AG04449 (cell line): Measurements from ENCODE around the gene WNT6.

Experiments
- CTCF ChIA-PET: fragments of 350-600 bp; formaldehyde crosslinking; extraction: SDS; loops from one replicate; lab custom pipeline; 2021; ENCODE audit warnings: antibody characterized with exemption; lab: Yijun Ruan, JAX
- POLR2A ChIA-PET: fragments of 400-600, 350-600 bp; formaldehyde crosslinking; extraction: SDS; loops from one replicate; lab custom pipeline; 2020; ENCODE audit warnings: antibody characterized with exemption, inconsistent platforms; lab: Yijun Ruan, JAX
- DNase-seq: peaks from one replicate; pipeline ENCODE4 v3.0.0-alpha.2; 2010; ENCODE audit warnings: low read depth, low spot score
- H3K4me3 ChIP-seq: 2 replicates; pipeline ENCODE4 v1.5.1; 2011; ENCODE audit warnings: low read depth, mild to moderate bottlenecking, control low read depth, low read length
- TF ChIP-seq, protein P1 (sequence below): IDR thresholded peaks from one replicate; pipeline ENCODE4 v1.5.1; 2011; ENCODE audit warnings: mild to moderate bottlenecking, moderate library complexity, low read length, control low read depth, inconsistent platforms; ENCODE audit not compliant: insufficient read depth; ENCODE audit errors: missing control alignments

WNT6 gene

DNA sequence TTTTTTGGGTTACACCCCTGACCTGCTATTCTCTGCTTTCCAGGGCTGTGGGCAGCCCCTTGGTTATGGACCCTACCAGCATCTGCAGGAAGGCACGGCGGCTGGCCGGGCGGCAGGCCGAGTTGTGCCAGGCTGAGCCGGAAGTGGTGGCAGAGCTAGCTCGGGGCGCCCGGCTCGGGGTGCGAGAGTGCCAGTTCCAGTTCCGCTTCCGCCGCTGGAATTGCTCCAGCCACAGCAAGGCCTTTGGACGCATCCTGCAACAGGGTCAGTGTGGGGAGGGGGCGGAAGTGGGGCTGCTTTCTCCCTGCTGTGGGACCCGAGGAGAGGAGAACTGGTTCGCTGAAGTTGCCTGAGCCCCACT, 11.4 kb downstream of the WNT6 start:
- TF ChIP-seq, protein P1, sequence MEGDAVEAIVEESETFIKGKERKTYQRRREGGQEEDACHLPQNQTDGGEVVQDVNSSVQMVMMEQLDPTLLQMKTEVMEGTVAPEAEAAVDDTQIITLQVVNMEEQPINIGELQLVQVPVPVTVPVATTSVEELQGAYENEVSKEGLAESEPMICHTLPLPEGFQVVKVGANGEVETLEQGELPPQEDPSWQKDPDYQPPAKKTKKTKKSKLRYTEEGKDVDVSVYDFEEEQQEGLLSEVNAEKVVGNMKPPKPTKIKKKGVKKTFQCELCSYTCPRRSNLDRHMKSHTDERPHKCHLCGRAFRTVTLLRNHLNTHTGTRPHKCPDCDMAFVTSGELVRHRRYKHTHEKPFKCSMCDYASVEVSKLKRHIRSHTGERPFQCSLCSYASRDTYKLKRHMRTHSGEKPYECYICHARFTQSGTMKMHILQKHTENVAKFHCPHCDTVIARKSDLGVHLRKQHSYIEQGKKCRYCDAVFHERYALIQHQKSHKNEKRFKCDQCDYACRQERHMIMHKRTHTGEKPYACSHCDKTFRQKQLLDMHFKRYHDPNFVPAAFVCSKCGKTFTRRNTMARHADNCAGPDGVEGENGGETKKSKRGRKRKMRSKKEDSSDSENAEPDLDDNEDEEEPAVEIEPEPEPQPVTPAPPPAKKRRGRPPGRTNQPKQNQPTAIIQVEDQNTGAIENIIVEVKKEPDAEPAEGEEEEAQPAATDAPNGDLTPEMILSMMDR: no peak
- no peak overlapping the region for H3K4me3 ChIP-seq
- DNase-seq: no peak
- POLR2A ChIA-PET: interaction anchor here (0.7 kb wide), 1 partner anchor 28 kb away, joined by 3 read pairs; no protein-coding TSS in a partner anchor
- CTCF ChIA-PET: interaction anchor here (1.5 kb wide), 1 partner anchor 8 kb away, joined by 9 read pairs; no protein-coding TSS in a partner anchor

DNA sequence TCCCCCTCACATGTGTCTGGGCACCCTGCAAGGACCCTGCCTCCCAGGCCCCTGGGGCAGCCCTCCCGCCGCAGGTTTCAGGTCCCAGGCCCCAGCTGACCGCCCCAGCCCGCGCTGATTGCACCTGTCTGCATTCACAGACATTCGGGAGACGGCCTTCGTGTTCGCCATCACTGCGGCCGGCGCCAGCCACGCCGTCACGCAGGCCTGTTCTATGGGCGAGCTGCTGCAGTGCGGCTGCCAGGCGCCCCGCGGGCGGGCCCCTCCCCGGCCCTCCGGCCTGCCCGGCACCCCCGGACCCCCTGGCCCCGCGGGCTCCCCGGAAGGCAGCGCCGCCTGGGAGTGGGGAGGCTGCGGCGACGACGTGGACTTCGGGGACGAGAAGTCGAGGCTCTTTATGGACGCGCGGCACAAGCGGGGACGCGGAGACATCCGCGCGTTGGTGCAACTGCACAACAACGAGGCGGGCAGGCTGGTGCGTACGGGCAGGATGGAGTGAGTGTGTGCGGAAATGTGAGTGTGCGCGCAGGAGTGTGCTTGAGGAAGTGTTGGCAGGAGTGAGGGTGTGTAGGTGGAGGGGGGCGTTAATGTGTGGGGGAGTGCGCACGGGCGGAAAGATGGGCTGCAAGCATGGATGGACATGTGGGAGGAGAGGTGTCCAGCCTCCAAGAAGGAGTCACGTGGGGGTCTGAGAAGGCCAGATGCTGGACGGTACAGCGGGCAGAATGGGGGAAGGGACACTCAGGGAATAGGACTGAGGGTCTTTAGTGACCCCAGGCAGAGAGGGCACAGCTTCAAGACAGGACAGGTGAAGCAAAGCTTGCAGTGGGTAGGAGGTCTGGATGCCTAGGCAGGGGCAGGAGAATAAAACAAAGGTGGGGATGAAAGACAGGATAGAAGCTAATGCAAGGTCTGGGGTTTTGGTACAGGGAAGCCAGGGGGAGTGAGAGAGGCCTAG, 12.0 kb downstream of the WNT6 start:
- DNase-seq: no peak
- POLR2A ChIA-PET: no interaction called here
- TF ChIP-seq, protein P1: no peak
- H3K4me3 ChIP-seq: no peak overlapping the region
- CTCF ChIA-PET: interaction anchor here (1.1 to 17.5 kb wide), 2 partner anchors 20 to 283 kb away, joined by 3 to 453 read pairs; no protein-coding TSS in a partner anchor

DNA sequence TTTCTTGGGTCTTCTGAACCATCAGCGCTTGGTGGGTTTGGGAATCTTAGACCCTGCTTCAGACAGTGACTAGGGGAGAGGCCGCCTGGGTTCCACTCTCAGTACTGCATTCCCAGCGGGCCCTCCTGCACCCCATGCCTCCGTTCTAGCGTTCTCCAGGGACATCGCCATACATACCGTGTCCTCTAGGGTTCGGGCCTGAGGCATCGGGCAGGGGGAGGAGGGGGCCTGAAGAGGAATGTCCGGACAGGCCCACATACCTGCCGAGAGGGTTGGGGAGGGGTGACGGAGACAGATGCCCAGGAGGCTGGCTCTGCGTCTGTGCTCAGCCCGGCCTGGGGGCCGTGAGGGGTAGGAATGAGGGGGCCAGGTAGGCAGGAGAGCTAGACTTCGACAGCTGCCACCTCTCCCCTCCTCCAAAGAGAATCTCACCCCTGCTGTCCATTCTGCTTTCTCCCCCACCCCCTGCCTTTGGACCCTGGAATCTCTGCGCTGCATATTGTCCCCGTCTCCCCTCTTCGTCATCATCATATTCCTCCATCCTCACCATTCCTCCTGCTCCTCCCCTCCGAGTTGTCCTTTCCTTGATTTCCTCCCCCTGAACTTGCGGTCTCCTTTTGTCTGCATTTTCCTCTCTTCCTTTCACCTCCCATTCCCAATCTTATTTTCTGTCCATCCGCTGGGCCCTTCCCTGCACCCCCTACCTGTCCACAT, 13.2 kb downstream of the WNT6 start:
- H3K4me3 ChIP-seq: no peak overlapping the region
- DNase-seq: no peak
- CTCF ChIA-PET: interaction anchor here (0.9 to 17.5 kb wide), 3 partner anchors 19 to 282 kb away, joined by 3 to 453 read pairs (median 4); no protein-coding TSS in a partner anchor
- POLR2A ChIA-PET: no interaction called here
- TF ChIP-seq, protein P1: no peak

DNA sequence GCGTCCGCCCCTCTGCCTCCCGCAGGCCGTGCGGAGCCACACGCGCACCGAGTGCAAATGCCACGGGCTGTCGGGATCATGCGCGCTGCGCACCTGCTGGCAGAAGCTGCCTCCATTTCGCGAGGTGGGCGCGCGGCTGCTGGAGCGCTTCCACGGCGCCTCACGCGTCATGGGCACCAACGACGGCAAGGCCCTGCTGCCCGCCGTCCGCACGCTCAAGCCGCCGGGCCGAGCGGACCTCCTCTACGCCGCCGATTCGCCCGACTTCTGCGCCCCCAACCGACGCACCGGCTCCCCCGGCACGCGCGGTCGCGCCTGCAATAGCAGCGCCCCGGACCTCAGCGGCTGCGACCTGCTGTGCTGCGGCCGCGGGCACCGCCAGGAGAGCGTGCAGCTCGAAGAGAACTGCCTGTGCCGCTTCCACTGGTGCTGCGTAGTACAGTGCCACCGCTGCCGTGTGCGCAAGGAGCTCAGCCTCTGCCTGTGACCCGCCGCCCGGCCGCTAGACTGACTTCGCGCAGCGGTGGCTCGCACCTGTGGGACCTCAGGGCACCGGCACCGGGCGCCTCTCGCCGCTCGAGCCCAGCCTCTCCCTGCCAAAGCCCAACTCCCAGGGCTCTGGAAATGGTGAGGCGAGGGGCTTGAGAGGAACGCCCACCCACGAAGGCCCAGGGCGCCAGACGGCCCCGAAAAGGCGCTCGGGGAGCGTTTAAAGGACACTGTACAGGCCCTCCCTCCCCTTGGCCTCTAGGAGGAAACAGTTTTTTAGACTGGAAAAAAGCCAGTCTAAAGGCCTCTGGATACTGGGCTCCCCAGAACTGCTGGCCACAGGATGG, 14.0 kb downstream of the WNT6 start:
- ChIA-PET CTCF (interaction anchor here (0.9 to 17.5 kb wide), 6 partner anchors 10 to 282 kb away, joined by 4 to 453 read pairs (median 38); partner anchors contain the start of gene WNT6), POLR2A (no interaction called here)

DNA sequence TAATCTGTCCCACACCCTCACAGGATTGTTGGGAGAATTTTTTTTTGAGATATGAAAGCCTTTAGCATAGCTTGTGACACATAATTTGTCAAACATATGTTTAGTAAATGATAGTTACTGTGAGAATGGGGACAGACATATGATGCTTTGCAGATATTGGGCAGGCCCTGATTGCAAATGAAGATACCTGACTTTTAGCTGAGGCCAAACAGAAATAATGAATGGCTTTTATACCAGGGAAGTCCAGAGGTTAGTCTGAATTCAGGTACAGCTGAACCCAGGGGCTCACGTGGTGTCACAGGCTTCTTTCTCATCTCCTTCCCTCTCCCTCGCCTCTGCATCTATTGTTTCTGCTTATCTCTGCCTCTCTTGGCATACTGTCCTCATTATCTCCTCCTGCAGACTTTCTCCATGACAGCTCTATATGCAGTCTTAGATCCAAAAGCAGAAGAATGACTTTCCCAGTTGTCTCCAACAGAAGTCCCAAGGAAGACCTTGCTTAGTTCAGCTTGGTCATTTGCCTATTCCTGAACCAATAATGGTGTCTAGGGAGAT, 16.2 kb downstream of the WNT6 start:
- H3K4me3 ChIP-seq: no peak overlapping the region
- POLR2A ChIA-PET: no interaction called here
- CTCF ChIA-PET: interaction anchor here (0.7 to 17.5 kb wide), 44 partner anchors 8 to 419 kb away, joined by 3 to 453 read pairs (median 5); partner anchors contain the start of genes TTLL4 and WNT6
- TF ChIP-seq, protein P1: no peak
- DNase-seq: no peak

More for the DNA sequence above, 14.0 kb downstream of the WNT6 start:
- TF ChIP-seq, protein P1: no peak
- no peak overlapping the region for H3K4me3 ChIP-seq
- no peak for DNase-seq
